OCI-LY1 (cell line): Measurements from ENCODE around the gene PIGV.

Experiments used
- EZH2 ChIP-seq: fragments of 200-600 bp; sonication (generic), shearing (Covaris generic); IDR thresholded peaks from 2 replicates; pipeline ENCODE4 v1.8.0; 2017; ENCODE audit warnings: borderline replicate concordance, mixed run types, mild to moderate bottlenecking, antibody characterized with exemption, low read length, moderate library complexity, mixed read lengths
- TF ChIP-seq, protein P1 (sequence below): fragments of 200-600 bp; sonication (generic), shearing (Covaris generic); IDR thresholded peaks from 2 replicates; pipeline ENCODE4 v1.5.1; 2017; ENCODE audit warnings: mild to moderate bottlenecking, antibody characterized with exemption, low read length, moderate library complexity, mixed read lengths

DNA sequence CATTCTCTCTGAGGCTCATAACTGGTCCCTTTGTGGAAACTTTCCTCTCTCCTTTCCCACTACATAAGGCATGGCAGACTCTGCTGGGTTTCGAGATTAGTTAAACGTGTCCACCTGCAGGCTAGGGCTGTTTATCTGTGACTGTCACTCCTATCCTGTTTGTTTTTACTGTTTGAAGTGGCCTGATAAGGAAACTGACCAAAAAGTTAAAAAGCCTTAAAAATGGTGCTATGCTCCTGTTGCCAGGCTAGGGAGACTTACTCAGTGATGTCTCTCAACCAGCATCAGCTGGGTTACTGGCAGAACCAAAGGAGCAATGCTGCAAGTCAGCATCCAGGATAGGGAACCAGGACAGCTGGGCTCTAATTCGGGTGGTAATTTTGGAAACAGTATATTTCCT lies 3.9 kb downstream of the PIGV start:
- TF ChIP-seq EZH2 = no peak
- TF ChIP-seq, protein P1, sequence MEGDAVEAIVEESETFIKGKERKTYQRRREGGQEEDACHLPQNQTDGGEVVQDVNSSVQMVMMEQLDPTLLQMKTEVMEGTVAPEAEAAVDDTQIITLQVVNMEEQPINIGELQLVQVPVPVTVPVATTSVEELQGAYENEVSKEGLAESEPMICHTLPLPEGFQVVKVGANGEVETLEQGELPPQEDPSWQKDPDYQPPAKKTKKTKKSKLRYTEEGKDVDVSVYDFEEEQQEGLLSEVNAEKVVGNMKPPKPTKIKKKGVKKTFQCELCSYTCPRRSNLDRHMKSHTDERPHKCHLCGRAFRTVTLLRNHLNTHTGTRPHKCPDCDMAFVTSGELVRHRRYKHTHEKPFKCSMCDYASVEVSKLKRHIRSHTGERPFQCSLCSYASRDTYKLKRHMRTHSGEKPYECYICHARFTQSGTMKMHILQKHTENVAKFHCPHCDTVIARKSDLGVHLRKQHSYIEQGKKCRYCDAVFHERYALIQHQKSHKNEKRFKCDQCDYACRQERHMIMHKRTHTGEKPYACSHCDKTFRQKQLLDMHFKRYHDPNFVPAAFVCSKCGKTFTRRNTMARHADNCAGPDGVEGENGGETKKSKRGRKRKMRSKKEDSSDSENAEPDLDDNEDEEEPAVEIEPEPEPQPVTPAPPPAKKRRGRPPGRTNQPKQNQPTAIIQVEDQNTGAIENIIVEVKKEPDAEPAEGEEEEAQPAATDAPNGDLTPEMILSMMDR = no peak
